Urinary bladder (tissue), 2 donors: ENCODE data around the gene CALM1. TPM values are rescaled to one million over a fixed set of nuclear protein-coding genes. Genes with fewer than 3 reads are reported as not detected.

Experiments
- polyA plus RNA-seq: library from polyadenylated mRNA; stranded (reverse); fragments of 200-250 nt; gene quantifications from one replicate; pipeline ENCODE4 v1.2.3, GENCODE V29; 2013
- total RNA-seq: library from RNA; depleted of rRNA; stranded (reverse); fragments of >200 nt; gene quantifications from one replicate; pipeline ENCODE4 v1.2.3, GENCODE V29; 2014
- donor health status: healthy.

The CALM1 gene
- total and polyA plus RNA-seq, 2 donors, result 325 to 540 TPM

Other genes with a start within 250 kb of the CALM1 start
- 81.8 TPM for gene PSMC1, start 140.5 kb upstream of the CALM1 start, total RNA-seq
- gene PSMC1, start 140.5 kb upstream of the CALM1 start, polyA plus RNA-seq, result 162 TPM
- gene NRDE2, start 65.1 kb upstream of the CALM1 start, total RNA-seq, result 15.6 TPM
- 8.0 TPM for gene NRDE2, start 65.1 kb upstream of the CALM1 start, polyA plus RNA-seq